A673 (cell line): ENCODE measurements around the gene LAMA2. TPM values are rescaled to one million over a fixed set of nuclear protein-coding genes. Genes with fewer than 3 reads are reported as not detected.
A peak's percentile ranks its signal among the peaks of the same experiment; 100 is the strongest.

Experiments used
- BruUV-seq: library from RNA; stranded (reverse); fragments of 400-500 nt; replicated peaks from 2 replicates; lab custom pipeline; 2021; lab: Mats Ljungman, UMichigan
- CTCF ChIA-PET: fragments of 300-600 bp; sonication (Branson Sonifier 250); formaldehyde crosslinking; loops from one replicate; lab custom pipeline; 2022; ENCODE audit warnings: antibody characterized with exemption; lab: Charles Lee
- POLR2A ChIA-PET: fragments of 300-600 bp; sonication (Branson Sonifier 250); formaldehyde crosslinking; loops from one replicate; lab custom pipeline; 2022; ENCODE audit warnings: antibody characterized with exemption; ENCODE audit not compliant: low non-redundant PET; lab: Charles Lee
- DNase-seq: peaks from one replicate; pipeline ENCODE4 v3.0.0-alpha.2; 2015; ENCODE audit warnings: low spot score
- H3K27ac ChIP-seq: fragments of 200-600 bp; sonication (generic); 2 replicates; pipeline ENCODE4 v1.5.1; 2016; ENCODE audit warnings: mixed run types, low read depth, mild to moderate bottlenecking, mixed read lengths, antibody characterized with exemption, low read length; ENCODE audit not compliant: poor library complexity, severe bottlenecking
- H3K27me3 ChIP-seq: fragments of 200-600 bp; sonication (generic); replicated peaks from 2 replicates; pipeline ENCODE4 v1.6.1; 2017; ENCODE audit warnings: mixed run types, low read depth, mild to moderate bottlenecking, mixed read lengths, antibody characterized with exemption, low read length; ENCODE audit not compliant: insufficient read depth, poor library complexity
- H3K36me3 ChIP-seq: fragments of 200-600 bp; sonication (generic); 2 replicates; pipeline ENCODE4 v1.6.1; 2016; ENCODE audit warnings: mixed run types, mild to moderate bottlenecking, mixed read lengths, antibody characterized with exemption, low read length; ENCODE audit not compliant: insufficient read depth, poor library complexity, severe bottlenecking
- H3K4me1 ChIP-seq: fragments of 200-600 bp; sonication (generic); 2 replicates; pipeline ENCODE4 v1.6.1; 2017; ENCODE audit warnings: mixed run types, mild to moderate bottlenecking, mixed read lengths, antibody characterized with exemption, low read length; ENCODE audit not compliant: insufficient read depth, poor library complexity, severe bottlenecking
- H3K4me3 ChIP-seq: fragments of 200-600 bp; sonication (generic); 2 replicates; pipeline ENCODE4 v1.5.1; 2016; ENCODE audit warnings: low read depth, mixed run types, mild to moderate bottlenecking, mixed read lengths, low read length; ENCODE audit not compliant: poor library complexity, severe bottlenecking
- H3K9me3 ChIP-seq: fragments of 200-600 bp; sonication (generic); 2 replicates; pipeline ENCODE4 v1.6.1; 2016; ENCODE audit warnings: mixed run types, low read depth, mild to moderate bottlenecking, mixed read lengths, antibody characterized with exemption, low read length; ENCODE audit not compliant: poor library complexity, severe bottlenecking
- CTCF ChIP-seq: fragments of 300-800, 200-600 bp; sonication (generic); conservative IDR thresholded peaks from 2 replicates; pipeline ENCODE4 v1.5.1; 2017; ENCODE audit warnings: low read depth, mild to moderate bottlenecking, antibody characterized with exemption, low read length, moderate library complexity, mixed read lengths
- EZH2 ChIP-seq: fragments of 200-600 bp; sonication (generic); IDR thresholded peaks from 2 replicates; pipeline ENCODE4 v1.6.1; 2017; ENCODE audit warnings: borderline replicate concordance, low read depth, mild to moderate bottlenecking, mixed read lengths, antibody characterized with exemption, low read length; ENCODE audit not compliant: poor library complexity, severe bottlenecking
- intact Hi-C: fragments of 100-400 bp; cut with micrococcal nuclease; formaldehyde crosslinking; loops from one replicate; pipeline ENCODE4 v1.10.0; 2022; ENCODE audit not compliant: unreplicated experiment
- total RNA-seq: library from RNA; stranded (reverse); gene quantifications from 2 replicates; pipeline ENCODE4 v1.2.3, GENCODE V29; 2021

LAMA2 gene
- total RNA-seq, 1 experiment from 2014 or later: 2.2 TPM

DNA sequence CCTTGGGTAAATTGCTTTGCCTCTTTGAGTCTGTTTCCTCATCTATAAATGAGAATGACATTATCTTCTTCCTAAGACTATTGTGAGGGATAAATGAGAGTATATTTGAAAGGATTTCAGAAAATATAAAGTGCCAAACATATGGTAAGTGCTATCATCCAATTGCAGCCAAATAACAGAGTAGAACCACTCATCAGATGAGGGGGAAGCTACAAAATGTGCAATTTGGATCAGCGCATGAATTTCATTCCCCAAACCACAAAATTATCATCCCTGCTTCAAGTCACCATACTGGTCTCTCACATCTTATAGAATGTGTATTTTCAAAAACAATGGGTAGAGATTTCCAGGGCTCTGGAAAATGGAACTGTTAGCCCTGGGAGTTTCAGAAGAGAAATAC is 668.5 kb downstream of the LAMA2 start:
- no peaks in the 10 kb centered on the region for H3K4me1 ChIP-seq
- DNase-seq: no peak
- CTCF ChIA-PET: no interaction called here
- no peak overlapping the region for H3K27ac ChIP-seq
- intact Hi-C loops: no loop called here
- no peak overlapping the region for H3K4me3 ChIP-seq
- H3K9me3 ChIP-seq: no peaks in the 10 kb centered on the region
- H3K36me3 ChIP-seq: no peaks in the 10 kb centered on the region
- BruUV-seq: no TSS peak
- TF ChIP-seq EZH2 (no peak), CTCF (no peak)
- POLR2A ChIA-PET: no interaction called here
- H3K27me3 ChIP-seq: no peaks in the 10 kb centered on the region

- Histone ChIP-seq H3K36me3 (no peaks in the 10 kb centered on the region), H3K4me1 (no peaks in the 10 kb centered on the region), H3K9me3 (no peaks in the 10 kb centered on the region), H3K27me3 (no peaks in the 10 kb centered on the region), H3K4me3 (no peak overlapping the region), H3K27ac (no peak overlapping the region)
- intact Hi-C loops: no loop called here
- CTCF ChIA-PET: no interaction called here
- POLR2A ChIA-PET: no interaction called here
- BruUV-seq: no TSS peak
- no peak for DNase-seq
- TF ChIP-seq CTCF (no peak), EZH2 (no peak)
These were observed 669.5 kb downstream of the LAMA2 start for GRCh38 chr6:129552413-129552812.

- no peaks in the 10 kb centered on the region for H3K9me3 ChIP-seq
- TF ChIP-seq CTCF (0 out of 2 replicates have a peak, but pooled peaks have one; percentile 10), EZH2 (no peak)
- no peaks in the 10 kb centered on the region for H3K4me1 ChIP-seq
- no peak overlapping the region for H3K4me3 ChIP-seq
- DNase-seq: no peak
- BruUV-seq: no TSS peak
- ChIA-PET CTCF (no interaction called here), POLR2A (no interaction called here)
- H3K36me3 ChIP-seq: no peaks in the 10 kb centered on the region
- no peaks in the 10 kb centered on the region for H3K27me3 ChIP-seq
- intact Hi-C loops: no loop called here
- no peak overlapping the region for H3K27ac ChIP-seq
These were observed 672.4 kb downstream of the LAMA2 start for GRCh38 chr6:129555206-129555832.
